DMS153 (cell line): ENCODE data around the gene DCP1B.

ENCODE experiments used
- DNase-seq: peaks from one replicate; lab custom pipeline; 2025; lab: John Stamatoyannopoulos, UW

The DCP1B gene

GRCh38 chr12:2004113-2004929 is at the start of gene DCP1B:
Gene DCP1B, minus strand, starts transcription at chr12:2004457. Its CDS starts 26 bp downstream, at chr12:2004431.
- DNase-seq, result peak; percentile 96

GRCh38 chr12:2053691-2054090 is 49.4 kb upstream of the DCP1B start:
- DNase-seq, result no peak

- peak; percentile 14 for DNase-seq
Observed at GRCh38 chr12:2052826-2053678, 48.8 kb upstream of the DCP1B start, which contains the start of gene CACNA1C. Gene CACNA1C, plus strand, starts transcription at chr12:2052987. Its CDS starts 576 bp downstream, at chr12:2053563.

GRCh38 chr12:2051700-2052621 is 47.7 kb upstream of the DCP1B start:
- DNase-seq, result no peak

DNA sequence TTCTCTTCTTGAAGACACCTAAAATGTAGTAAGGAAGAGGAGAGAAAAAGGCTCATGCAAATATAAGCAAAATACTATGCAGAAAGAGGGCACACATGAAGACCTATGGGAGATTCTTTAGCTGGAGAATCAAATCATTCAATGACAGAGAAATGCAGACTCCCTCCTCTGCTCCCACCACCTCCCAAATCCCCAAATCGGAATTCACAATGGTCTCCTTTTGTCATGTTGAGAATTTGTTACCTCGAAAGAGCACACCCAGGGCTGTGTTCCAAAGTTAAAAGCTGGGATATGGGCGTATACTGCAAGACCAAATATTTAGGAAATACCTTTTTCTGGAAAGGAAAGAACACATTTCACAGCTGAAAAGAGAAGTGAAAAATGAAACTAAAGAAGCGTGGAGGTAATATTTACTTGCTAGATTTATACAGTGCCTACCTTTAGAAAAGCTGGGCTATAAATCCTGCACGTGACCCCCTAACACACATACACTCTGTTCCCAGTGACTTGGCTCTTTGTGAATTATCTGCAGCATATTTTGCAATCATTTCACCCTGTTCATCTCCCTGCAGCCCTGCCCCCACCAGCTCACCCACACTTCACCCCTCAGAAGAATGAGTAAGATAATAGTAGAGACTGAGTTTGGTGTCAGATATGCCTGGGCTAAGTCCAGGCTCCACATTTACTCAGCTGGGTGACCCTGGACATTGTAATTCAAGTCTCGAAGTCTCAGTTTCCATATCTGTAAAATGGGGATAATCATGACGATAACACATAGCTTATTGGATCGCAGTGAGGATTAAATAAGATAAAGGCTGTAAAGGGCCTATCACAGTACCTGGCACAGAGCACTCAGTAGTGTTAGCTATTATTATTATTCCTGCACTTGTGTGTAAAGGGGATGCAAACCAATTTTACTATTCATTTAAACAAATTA is 45.6 kb upstream of the DCP1B start:
- DNase-seq, result no peak

GRCh38 chr12:2047752-2048151 is 43.5 kb upstream of the DCP1B start:
- no peak for DNase-seq

- no peak for DNase-seq
Observed at GRCh38 chr12:2046957-2047356, 42.7 kb upstream of the DCP1B start.

DNA sequence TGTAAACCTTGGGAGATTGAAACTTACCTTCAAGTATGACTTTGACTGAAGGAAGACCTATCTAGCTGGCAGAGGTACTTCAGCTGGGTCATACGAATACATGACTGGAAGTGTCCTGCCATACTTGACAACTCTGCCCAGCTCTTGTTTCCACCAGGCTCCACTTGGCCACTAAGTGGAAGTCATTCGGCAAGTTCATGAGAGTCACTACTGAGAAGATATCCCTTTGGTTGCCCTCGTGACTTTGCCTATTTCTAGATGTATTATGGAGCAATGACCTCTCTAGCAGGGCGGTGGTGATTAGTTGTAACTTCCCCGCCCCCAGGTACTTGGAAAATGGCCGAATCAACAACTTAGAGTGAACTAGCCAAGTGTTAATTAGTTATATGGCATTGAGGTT is 39.9 kb upstream of the DCP1B start:
- no peak for DNase-seq

DNA sequence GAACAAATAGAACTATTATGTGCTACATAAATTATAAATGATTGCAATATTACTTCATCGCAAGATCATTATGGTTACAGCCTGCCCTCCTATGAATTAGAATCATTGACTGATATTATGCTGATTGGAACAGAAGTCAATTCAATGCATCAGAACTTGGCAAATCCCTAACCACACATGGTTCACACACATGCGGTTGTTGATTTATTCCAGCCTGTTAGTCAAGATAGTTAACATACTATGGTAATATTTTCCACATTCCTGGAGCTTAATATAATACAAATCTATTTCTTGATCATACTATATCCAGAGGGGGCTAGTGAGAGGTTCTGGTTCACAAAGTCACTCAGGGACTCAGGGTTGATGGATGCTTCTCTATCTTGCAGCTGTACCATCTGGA is 38.8 kb upstream of the DCP1B start:
- DNase-seq, result no peak

DNA sequence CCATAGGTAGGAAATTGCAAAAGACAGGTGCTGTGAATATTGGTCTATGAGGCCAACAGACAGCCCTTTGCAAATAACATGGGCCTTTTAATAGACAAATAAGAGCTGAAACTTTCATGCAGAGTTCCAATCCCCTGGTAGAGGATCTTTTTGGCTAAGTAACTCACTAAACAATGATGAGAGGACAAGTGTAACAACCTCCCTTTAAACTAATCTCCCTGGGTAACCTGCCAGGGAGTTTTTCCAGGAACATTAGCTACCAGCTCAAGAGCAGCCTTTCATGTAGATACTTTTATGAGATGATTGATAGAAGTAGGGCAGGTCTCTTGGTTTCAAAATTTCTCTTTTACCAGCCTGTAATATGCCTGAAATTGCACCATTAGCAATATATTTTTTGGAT is 34.8 kb upstream of the DCP1B start:
- no peak for DNase-seq

DNA sequence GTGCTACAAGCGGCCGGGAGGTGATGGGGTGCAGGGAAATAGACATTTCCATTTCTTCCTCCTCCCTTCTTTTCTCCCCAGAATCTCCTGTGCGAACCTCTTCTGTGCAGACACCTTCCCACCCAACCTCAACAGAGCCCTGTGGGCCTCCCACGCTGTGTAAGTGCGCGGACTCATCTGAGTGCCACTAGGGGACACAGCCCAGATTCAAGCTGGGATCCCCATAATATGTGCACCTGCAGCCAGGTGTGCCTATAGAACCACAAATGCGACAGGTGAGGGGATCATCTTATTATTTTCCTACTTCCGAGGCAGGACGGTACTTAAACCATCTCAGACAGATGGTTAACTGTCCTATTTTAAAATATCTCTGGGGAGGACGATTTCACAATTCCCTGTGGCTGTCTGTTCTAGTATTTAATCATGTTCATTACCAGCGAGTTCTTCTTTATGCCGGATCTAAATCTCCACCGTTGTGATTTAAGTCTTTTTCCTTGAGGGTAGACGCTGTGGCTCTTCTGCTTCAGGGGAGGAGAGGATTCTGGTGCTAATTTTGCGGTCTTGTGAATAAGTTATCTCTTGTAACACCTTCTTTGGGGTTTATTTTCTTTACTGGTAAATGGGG is 31.3 kb upstream of the DCP1B start:
- DNase-seq, result no peak

DNA sequence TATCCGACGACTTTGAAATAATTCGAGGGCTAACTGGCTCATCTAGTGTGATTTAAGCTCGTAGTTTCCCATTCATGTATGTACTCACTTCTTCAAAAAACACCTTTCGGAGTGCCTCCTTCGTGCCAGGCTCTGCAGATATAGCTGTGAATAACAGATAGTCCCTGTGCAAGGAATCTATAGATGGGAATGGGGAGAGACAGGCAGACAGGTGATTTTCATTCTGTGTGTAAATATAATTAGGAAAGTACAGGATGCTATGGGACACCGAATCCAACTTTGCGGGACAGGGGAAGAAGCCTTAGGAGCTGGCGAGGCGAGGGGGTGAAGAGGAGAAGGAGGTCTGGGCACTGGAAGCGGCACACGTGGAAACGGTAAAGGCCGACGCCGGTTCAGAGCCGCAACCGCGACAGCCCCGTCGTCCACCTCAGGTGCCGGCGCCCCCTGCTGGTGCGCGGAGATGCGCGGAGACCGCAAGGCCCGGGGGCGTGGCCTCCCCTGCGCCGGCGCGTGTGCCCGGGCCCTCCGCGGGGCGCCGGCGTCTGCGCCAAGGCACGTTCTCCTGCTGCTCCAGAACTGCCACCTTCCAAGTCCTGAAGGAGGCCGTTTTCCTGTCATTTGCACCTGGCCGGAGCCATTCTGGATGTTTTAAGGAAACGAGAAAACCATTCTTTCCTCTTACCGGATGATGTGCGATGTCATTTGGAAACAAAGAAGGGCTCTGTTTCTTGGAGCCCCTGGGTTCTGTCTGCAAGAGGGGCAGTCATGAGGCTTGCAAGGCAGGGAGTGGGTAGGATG is 30.6 kb upstream of the DCP1B start:
- DNase-seq, result peak; percentile 77

DNA sequence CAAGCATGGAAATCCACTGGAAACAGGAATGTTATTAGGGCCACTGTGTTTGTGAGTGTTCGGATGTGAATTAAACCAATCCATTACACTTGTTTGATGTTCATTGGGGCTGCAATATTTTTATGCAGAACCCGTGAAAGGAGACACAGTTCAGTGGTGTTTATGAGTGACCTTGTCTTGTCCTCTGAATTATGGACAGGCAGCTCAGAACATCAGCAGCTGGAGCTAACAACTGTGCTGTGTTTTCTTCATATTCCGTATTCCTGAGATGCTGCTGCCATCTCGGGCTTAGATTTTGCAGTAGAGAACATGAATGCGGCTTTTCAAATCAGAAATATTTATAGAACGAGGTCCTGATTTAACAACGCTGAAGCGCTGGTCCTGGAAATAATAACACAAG is 28.2 kb upstream of the DCP1B start:
- no peak for DNase-seq

- no peak for DNase-seq
Observed at GRCh38 chr12:2029851-2030250, 25.6 kb upstream of the DCP1B start.

GRCh38 chr12:2027351-2027750 is 23.1 kb upstream of the DCP1B start:
- no peak for DNase-seq

GRCh38 chr12:2023365-2023764 is 19.1 kb upstream of the DCP1B start:
- peak; percentile 17 for DNase-seq

- DNase-seq, result no peak
Observed at GRCh38 chr12:2020511-2020910, 16.3 kb upstream of the DCP1B start.

GRCh38 chr12:2019126-2019525 is 14.9 kb upstream of the DCP1B start:
- no peak for DNase-seq

- DNase-seq, result no peak
Observed at GRCh38 chr12:2018391-2018790, 14.1 kb upstream of the DCP1B start.
